A549 (cell line): ENCODE data around the gene USP34. TPM values are rescaled to one million over a fixed set of nuclear protein-coding genes. Genes with fewer than 3 reads are reported as not detected.

ENCODE experiments used
- ATAC-seq, 2 experiments: fragments of 200-7000 bp in 1 of 2; fragments of >200 bp in 1 of 2; cut with Nextera tagmentation in 1 of 2; cut with Tn5 transposase in 1 of 2; 3 replicates each; pipeline versions ENCODE4 v1.8.0 to v1.9.1; 2018 to 2020; ENCODE audit warnings: mild to moderate bottlenecking in 1 of 2, moderate library complexity in 1 of 2
- CTCF ChIA-PET: fragments of 300-600 bp; sonication (Branson Sonifier 250); formaldehyde crosslinking; extraction: SDS; loops from one replicate; lab custom pipeline; 2021; ENCODE audit warnings: antibody characterized with exemption, inconsistent platforms; lab: Yijun Ruan, JAX
- POLR2A ChIA-PET: fragments of 350-600 bp; formaldehyde crosslinking; extraction: SDS; loops from one replicate; lab custom pipeline; 2021; ENCODE audit warnings: antibody characterized with exemption, inconsistent platforms; lab: Yijun Ruan, JAX
- DNase-seq, 2 experiments: peaks; one replicate each; pipeline versions ENCODE4 v3.0.0 to v3.0.0-alpha.2; 2011 to 2016; ENCODE audit warnings: low read depth in 1 of 2, low spot score in 1 of 2
- FAIRE-seq: peaks from 2 replicates; lab custom pipeline; 2011; peaks lifted over from hg19 to GRCh38; lab: Jason Lieb, UNC
- H3K27ac ChIP-seq, 2 experiments: fragments of >200 bp; sonication (Bioruptor Twin); formaldehyde crosslinking; 3 replicates each; pipeline ENCODE4 v1.5.1; 2016 to 2017
- H3K4me1 ChIP-seq: fragments of >200 bp; sonication (Bioruptor Twin); formaldehyde crosslinking; 3 replicates; pipeline ENCODE4 v1.6.1; 2016
- H3K4me2 ChIP-seq: fragments of >200 bp; sonication (Bioruptor Twin); formaldehyde crosslinking; 3 replicates; pipeline ENCODE4 v1.6.1; 2016
- H3K4me3 ChIP-seq: fragments of >200 bp; sonication (Bioruptor Twin); formaldehyde crosslinking; 3 replicates; pipeline ENCODE4 v1.5.1; 2016
- H3K9me3 ChIP-seq: fragments of >200 bp; sonication (Bioruptor Twin); formaldehyde crosslinking; 3 replicates; pipeline ENCODE4 v1.6.1; 2016
- ATOH8 ChIP-seq: fragments of 250-450 bp; sonication (Bioruptor Pico); IDR thresholded peaks from 2 replicates; pipeline ENCODE4 v1.5.0; 2020; ENCODE audit warnings: low read depth, mild to moderate bottlenecking, moderate library complexity
- CBX2 ChIP-seq: fragments of 200-600 bp; sonication (generic); IDR thresholded peaks from 2 replicates; pipeline ENCODE4 v1.6.1; 2016; ENCODE audit warnings: low read depth, mild to moderate bottlenecking, borderline replicate concordance
- CEBPB ChIP-seq, 2 experiments: fragments of >200 bp in 1 of 2; sonication (Bioruptor Twin) in 1 of 2; formaldehyde crosslinking in 1 of 2; IDR thresholded peaks; 2 replicates each; pipeline ENCODE4 v1.6.1; 2012 to 2016
- CHD2 ChIP-seq: fragments of 150-350 bp; IDR thresholded peaks from 2 replicates; pipeline ENCODE4 v1.6.1; 2014; ENCODE audit warnings: low read length; ENCODE audit not compliant: partially characterized antibody
- CTCF ChIP-seq: fragments of >200 bp; sonication (Bioruptor Twin); formaldehyde crosslinking; IDR thresholded peaks from 3 replicates; pipeline ENCODE4 v1.5.1; 2016
- E2F6 ChIP-seq: IDR thresholded peaks from 2 replicates; pipeline ENCODE4 v1.6.1; 2012; ENCODE audit warnings: low read depth, borderline replicate concordance
- EHF ChIP-seq: fragments of 250-450 bp; sonication (Bioruptor Pico); IDR thresholded peaks from 2 replicates; pipeline ENCODE4 v1.5.0; 2020; ENCODE audit warnings: mild to moderate bottlenecking
- FOSL2 ChIP-seq, 2 experiments: fragments of 450-650 bp in 1 of 2; fragments of >200 bp in 1 of 2; sonication (Bioruptor Twin) in 1 of 2; formaldehyde crosslinking; IDR thresholded peaks; 2 replicates each; pipeline versions ENCODE4 v1.5.0 to v1.6.1; 2016 to 2020; ENCODE audit warnings: mild to moderate bottlenecking in 1 of 2, moderate library complexity in 1 of 2
- GATA3 ChIP-seq: IDR thresholded peaks from 2 replicates; pipeline ENCODE4 v1.6.1; 2012; ENCODE audit warnings: borderline replicate concordance
- HOXA7 ChIP-seq: fragments of 250-450 bp; sonication (Bioruptor Pico); IDR thresholded peaks from 2 replicates; pipeline ENCODE4 v1.5.0; 2020; ENCODE audit warnings: mild to moderate bottlenecking, moderate library complexity
- HOXB5 ChIP-seq: fragments of 250-450 bp; sonication (Bioruptor Pico); IDR thresholded peaks from 2 replicates; pipeline ENCODE4 v1.5.0; 2020; ENCODE audit warnings: mild to moderate bottlenecking, moderate library complexity
- JUN ChIP-seq, 2 experiments: fragments of >200 bp; sonication (Bioruptor Twin); formaldehyde crosslinking; IDR thresholded peaks; 2 replicates in 1 of 2; 3 replicates in 1 of 2; pipeline ENCODE4 v1.6.1; 2016 to 2017
- KDM1A ChIP-seq: fragments of 200-600 bp; sonication (generic); IDR thresholded peaks from 2 replicates; pipeline ENCODE4 v1.6.1; 2016; ENCODE audit warnings: low read depth, mild to moderate bottlenecking
- MAX ChIP-seq: IDR thresholded peaks from 2 replicates; pipeline ENCODE4 v1.6.1; 2012
- MAZ ChIP-seq: fragments of 150-350 bp; IDR thresholded peaks from 2 replicates; pipeline ENCODE4 v1.6.1; 2014; ENCODE audit warnings: antibody characterized with exemption, low read depth, low read length, borderline replicate concordance
- MYC ChIP-seq: IDR thresholded peaks from 2 replicates; pipeline ENCODE4 v1.6.1; 2012; ENCODE audit warnings: mild to moderate bottlenecking, inconsistent platforms, low read length, improper control_type of control experiment, borderline replicate concordance
- NFE2L2 ChIP-seq: fragments of 150-350 bp; conservative IDR thresholded peaks from 2 replicates; pipeline ENCODE4 v1.6.1; 2014; ENCODE audit warnings: low read length
- NR3C1 ChIP-seq: fragments of >200 bp; sonication (Bioruptor Twin); formaldehyde crosslinking; IDR thresholded peaks from 3 replicates; pipeline ENCODE4 v1.6.1; 2017
- PBX3 ChIP-seq: IDR thresholded peaks from 2 replicates; pipeline ENCODE4 v1.6.1; 2012
- PHF8 ChIP-seq: fragments of 200-600 bp; sonication (generic); IDR thresholded peaks from 2 replicates; pipeline ENCODE4 v1.6.1; 2016; ENCODE audit warnings: low read depth, mild to moderate bottlenecking, antibody characterized with exemption, moderate library complexity, borderline replicate concordance
- POLR2A ChIP-seq: IDR thresholded peaks from 2 replicates; pipeline ENCODE4 v1.6.1; 2012; ENCODE audit warnings: mild to moderate bottlenecking, low read length
- POLR2AphosphoS2 ChIP-seq: conservative IDR thresholded peaks from 2 replicates; pipeline ENCODE4 v1.6.1; 2012; ENCODE audit warnings: low read length, improper control_type of control experiment, inconsistent platforms
- RAD21 ChIP-seq, 2 experiments: fragments of >200 bp in 1 of 2; sonication (Bioruptor Twin) in 1 of 2; formaldehyde crosslinking in 1 of 2; IDR thresholded peaks in 1 of 2; conservative IDR thresholded peaks in 1 of 2; 2 replicates in 1 of 2; 3 replicates in 1 of 2; pipeline ENCODE4 v1.6.1; 2012 to 2018; ENCODE audit warnings: inconsistent platforms in 1 of 2
- RARB ChIP-seq: fragments of 250-450 bp; sonication (Bioruptor Pico); IDR thresholded peaks from 2 replicates; pipeline ENCODE4 v1.8.0; 2021; ENCODE audit warnings: mild to moderate bottlenecking, moderate library complexity
- REST ChIP-seq: fragments of 200-600 bp; sonication (generic); IDR thresholded peaks from 2 replicates; pipeline ENCODE4 v1.6.1; 2016; ENCODE audit warnings: antibody characterized with exemption, mild to moderate bottlenecking, moderate library complexity
- RFX5 ChIP-seq: fragments of 450-650 bp; IDR thresholded peaks from 2 replicates; pipeline ENCODE4 v1.7.1; 2014; ENCODE audit warnings: antibody characterized with exemption, mild to moderate bottlenecking, moderate library complexity
- TFCP2L1 ChIP-seq: fragments of 250-450 bp; sonication (Bioruptor Pico); IDR thresholded peaks from 2 replicates; pipeline ENCODE4 v1.5.0; 2021; ENCODE audit warnings: mild to moderate bottlenecking
- USF2 ChIP-seq: fragments of 450-650 bp; IDR thresholded peaks from 2 replicates; pipeline ENCODE4 v1.6.1; 2014; ENCODE audit warnings: antibody characterized with exemption
- ZSCAN20 ChIP-seq: fragments of 250-450 bp; sonication (Bioruptor Pico); IDR thresholded peaks from 2 replicates; pipeline ENCODE4 v1.8.0; 2022; ENCODE audit warnings: mild to moderate bottlenecking, moderate library complexity
- WGBS: methylation state at CpG from one replicate; pipeline ENCODE4 v1.1.6; 2017; ENCODE audit errors: missing lambda C conversion rate; 5-methylcytosine and 5-hydroxymethylcytosine counted together
- polyA plus RNA-seq, 4 experiments: library from polyadenylated mRNA; depleted of rRNA in 3 of 4; stranded (reverse); fragments of >200 nt; fragmentation: RNase III in 1 of 4; extraction: RNeasy Plus Mini Kit Qiagen cat#74134 plus additional on column Dnase treatment in 1 of 4; gene quantifications; 2 replicates in 3 of 4; 3 replicates in 1 of 4; pipeline ENCODE4 v1.2.3, GENCODE V29; 2011 to 2017

Gene USP34
- polyA plus RNA-seq, 2 of the 4 experiments (the other 2 are of a cell fraction), result 47.7 to 132 TPM

GRCh38 chr2:61176755-61177726 lies 293.8 kb downstream of the USP34 start:
- H3K4me1 ChIP-seq, result peaks cover 34% of the 10 kb centered on the region
- FAIRE-seq, result no peak
- CTCF ChIA-PET, result interaction anchor here (0.7 to 1.6 kb wide), 6 partner anchors 15 to 616 kb away, joined by 3 to 5 read pairs (median 4); partner anchors contain the start of gene SANBR
- TF ChIP-seq CHD2, result peak; percentile 78
- peak in 1 of 2 experiments; percentile 30; a peak in 2 of 5 replicates for TF ChIP-seq RAD21 (conservative IDR thresholded peaks at IDR 0.05 in 1 of 2, IDR thresholded peaks at IDR 0.05 in 1 of 2)
- TF ChIP-seq GATA3, result no peak
- peak; percentile 90 for TF ChIP-seq E2F6
- TF ChIP-seq USF2, result peak; percentile 72
- TF ChIP-seq CTCF, result peak; percentile 17; the same call in 1 of the 3 replicates
- TF ChIP-seq MAX, result peak; percentile 94
- TF ChIP-seq POLR2A, result peak; percentile 98
- peak; percentile 98 for TF ChIP-seq PHF8
- TF ChIP-seq RARB, result no peak
- peak; percentile 89 for TF ChIP-seq MYC
- no peak for TF ChIP-seq NR3C1
- peak; percentile 56; the same call in 1 of the 2 replicates for TF ChIP-seq HOXA7 (CRISPR knock-in tag)
- TF ChIP-seq FOSL2 (IDR thresholded peaks at IDR 0.05), result no peak
- peak; percentile 32 for TF ChIP-seq FOSL2 (CRISPR knock-in tag; IDR thresholded peaks at IDR 0.05)
- TF ChIP-seq ZSCAN20 (CRISPR knock-in tag), result 0 out of 2 replicates have a peak, but pooled peaks have one; percentile 27
- no peak for TF ChIP-seq CBX2
- peak; percentile 75 for TF ChIP-seq REST
- TF ChIP-seq CEBPB (IDR thresholded peaks at IDR 0.05), result no peak
- TF ChIP-seq TFCP2L1, result peak; percentile 75; the same call in 1 of the 2 replicates
- no peak for TF ChIP-seq POLR2AphosphoS2
- 0 out of 2 replicates have a peak, but pooled peaks have one; percentile 32 for TF ChIP-seq MAZ
- no peak for TF ChIP-seq NFE2L2
- no peak for TF ChIP-seq KDM1A
- TF ChIP-seq HOXB5 (CRISPR knock-in tag), result peak; percentile 79
- peak; percentile 79 to 96; a peak in 4 of 5 replicates for TF ChIP-seq JUN (IDR thresholded peaks at IDR 0.05)
- peak; percentile 72; the same call in 1 of the 2 replicates for TF ChIP-seq RFX5
- TF ChIP-seq PBX3, result 0 out of 2 replicates have a peak, but pooled peaks have one; percentile 22
- TF ChIP-seq EHF (CRISPR knock-in tag), result no peak
- peak; percentile 69; the same call in 1 of the 2 replicates for TF ChIP-seq ATOH8 (CRISPR knock-in tag)

More at GRCh38 chr2:61176755-61177726, 293.8 kb downstream of the USP34 start:
- peak; percentile 97 to 99 for DNase-seq
- Histone ChIP-seq H3K4me2 (peak overlapping the region; percentile 89), H3K27ac (peak overlapping the region; percentile 95 to 98), H3K4me3 (peak overlapping the region; percentile 82), H3K9me3 (no peaks in the 10 kb centered on the region)
- peak; percentile 88 to 94 for ATAC-seq
- POLR2A ChIA-PET, result interaction anchor here (0.5 to 2.8 kb wide), 17 partner anchors 9 to 361 kb away, joined by 3 to 16 read pairs (median 6); partner anchors contain the start of genes C2orf74 and XPO1
- under 1% methylated on average over 50 of the region's 111 CpGs for WGBS
